ENCODE results near the gene HDAC6. TPM values are rescaled to one million over a fixed set of nuclear protein-coding genes. Genes with fewer than 3 reads are reported as not detected.

HDAC6 gene
- total RNA-seq, 1 experiment from 2014 or later: 79.9 TPM

DNA sequence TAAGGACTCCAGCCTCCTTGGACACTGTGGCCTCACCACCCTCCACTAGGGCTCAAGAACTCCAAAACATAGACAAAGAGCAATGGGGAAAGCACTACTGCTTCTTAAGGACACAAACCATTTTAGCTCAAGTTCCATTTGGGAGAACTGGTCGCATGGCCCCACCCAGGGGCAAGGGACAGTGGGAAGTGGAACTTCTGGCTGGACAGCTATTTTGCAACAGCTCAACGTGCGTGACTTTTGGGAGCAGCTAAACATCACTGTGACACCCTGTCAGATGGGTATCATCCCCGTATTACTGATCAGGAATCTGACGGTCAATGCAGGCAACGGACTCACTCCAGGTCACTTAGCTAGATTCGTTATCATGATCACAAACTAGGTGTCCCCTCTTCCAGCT lies 49.4 kb upstream of the HDAC6 start:
- POLR2A ChIA-PET: no interaction called here
- DNase-seq (ENCODE audit: low read depth, low spot score) (no peak), ATAC-seq (no peak)
- Histone ChIP-seq H4K20me1 (ENCODE audit: insufficient read depth) (no peaks in the 10 kb centered on the region), H2AFZ (ENCODE audit: low read depth, low read length, poor library complexity, severe bottlenecking) (no peak overlapping the region), H3K9me2 (ENCODE audit: insufficient read depth) (no peaks in the 10 kb centered on the region), H3K9ac (ENCODE audit: low read length) (no peak overlapping the region), H3K27ac (ENCODE audit: low read depth, low read length) (no peak overlapping the region), H3K27me3 (ENCODE audit: insufficient read depth, low read length) (no peaks in the 10 kb centered on the region), H3K79me2 (ENCODE audit: insufficient read depth, low read length) (no peaks in the 10 kb centered on the region), H3K4me3 (replicated peaks in 1 of 2; ENCODE audit: low read depth in 1 of 2, low read length in 2 of 2) (no peak overlapping the region), H3K4me1 (ENCODE audit: control insufficient read depth in 1 of 2, insufficient read depth in 2 of 2, low read length in 2 of 2) (no peaks in the 10 kb centered on the region), H3K9me3 (ENCODE audit: control insufficient read depth in 1 of 2, insufficient read depth in 1 of 2, low read depth in 1 of 2, low read length in 2 of 2) (no peaks in the 10 kb centered on the region), H3K4me2 (ENCODE audit: low read length) (no peak overlapping the region), H3K36me3 (ENCODE audit: control insufficient read depth in 1 of 2, insufficient read depth in 2 of 2, low read length in 2 of 2) (no peaks in the 10 kb centered on the region)
- intact Hi-C loops (cut with micrococcal nuclease): no loop called here
- RAD21 ChIA-PET (ENCODE audit: low non-redundant PET in 1 of 2, low total read pairs in 2 of 2, uncharacterized antibody in 2 of 2, unreplicated experiment in 2 of 2): no interaction called here
- no TSS peak for BruUV-seq (replicated peaks)
- CTCF ChIA-PET: no interaction called here
- no peak for TF ChIP-seq POLR2A (IDR thresholded peaks at IDR 0.05; ENCODE audit: borderline replicate concordance, extremely low read depth, insufficient read depth, insufficient read length)
- no peak for TF ChIP-seq ZNF274 (IDR thresholded peaks at IDR 0.05; ENCODE audit: low read depth, low read length)
- TF ChIP-seq SIN3A (IDR thresholded peaks at IDR 0.05; ENCODE audit: low read depth): no peak
- no peak for TF ChIP-seq EZH2phosphoT487 (IDR thresholded peaks at IDR 0.05; ENCODE audit: borderline replicate concordance)
- TF ChIP-seq EZH2 (IDR thresholded peaks at IDR 0.05): no peak
- TF ChIP-seq, protein P1, sequence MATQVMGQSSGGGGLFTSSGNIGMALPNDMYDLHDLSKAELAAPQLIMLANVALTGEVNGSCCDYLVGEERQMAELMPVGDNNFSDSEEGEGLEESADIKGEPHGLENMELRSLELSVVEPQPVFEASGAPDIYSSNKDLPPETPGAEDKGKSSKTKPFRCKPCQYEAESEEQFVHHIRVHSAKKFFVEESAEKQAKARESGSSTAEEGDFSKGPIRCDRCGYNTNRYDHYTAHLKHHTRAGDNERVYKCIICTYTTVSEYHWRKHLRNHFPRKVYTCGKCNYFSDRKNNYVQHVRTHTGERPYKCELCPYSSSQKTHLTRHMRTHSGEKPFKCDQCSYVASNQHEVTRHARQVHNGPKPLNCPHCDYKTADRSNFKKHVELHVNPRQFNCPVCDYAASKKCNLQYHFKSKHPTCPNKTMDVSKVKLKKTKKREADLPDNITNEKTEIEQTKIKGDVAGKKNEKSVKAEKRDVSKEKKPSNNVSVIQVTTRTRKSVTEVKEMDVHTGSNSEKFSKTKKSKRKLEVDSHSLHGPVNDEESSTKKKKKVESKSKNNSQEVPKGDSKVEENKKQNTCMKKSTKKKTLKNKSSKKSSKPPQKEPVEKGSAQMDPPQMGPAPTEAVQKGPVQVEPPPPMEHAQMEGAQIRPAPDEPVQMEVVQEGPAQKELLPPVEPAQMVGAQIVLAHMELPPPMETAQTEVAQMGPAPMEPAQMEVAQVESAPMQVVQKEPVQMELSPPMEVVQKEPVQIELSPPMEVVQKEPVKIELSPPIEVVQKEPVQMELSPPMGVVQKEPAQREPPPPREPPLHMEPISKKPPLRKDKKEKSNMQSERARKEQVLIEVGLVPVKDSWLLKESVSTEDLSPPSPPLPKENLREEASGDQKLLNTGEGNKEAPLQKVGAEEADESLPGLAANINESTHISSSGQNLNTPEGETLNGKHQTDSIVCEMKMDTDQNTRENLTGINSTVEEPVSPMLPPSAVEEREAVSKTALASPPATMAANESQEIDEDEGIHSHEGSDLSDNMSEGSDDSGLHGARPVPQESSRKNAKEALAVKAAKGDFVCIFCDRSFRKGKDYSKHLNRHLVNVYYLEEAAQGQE (IDR thresholded peaks at IDR 0.05; ENCODE audit: low read depth): no peak
- no peak for TF ChIP-seq SP1 (IDR thresholded peaks at IDR 0.05; ENCODE audit: low read depth)
- TF ChIP-seq TCF7L2 (IDR thresholded peaks at IDR 0.05; ENCODE audit: borderline replicate concordance, extremely low read depth, insufficient read depth, insufficient read length): no peak
- no peak for TF ChIP-seq CEBPB (IDR thresholded peaks at IDR 0.05; ENCODE audit: low read depth)
- no peak for TF ChIP-seq YY1 (IDR thresholded peaks at IDR 0.05; ENCODE audit: extremely low read depth, insufficient replicate concordance, low read depth, low read length)
- no peak for TF ChIP-seq FOSL1 (IDR thresholded peaks at IDR 0.05; ENCODE audit: low read depth)
- TF ChIP-seq, protein P2, sequence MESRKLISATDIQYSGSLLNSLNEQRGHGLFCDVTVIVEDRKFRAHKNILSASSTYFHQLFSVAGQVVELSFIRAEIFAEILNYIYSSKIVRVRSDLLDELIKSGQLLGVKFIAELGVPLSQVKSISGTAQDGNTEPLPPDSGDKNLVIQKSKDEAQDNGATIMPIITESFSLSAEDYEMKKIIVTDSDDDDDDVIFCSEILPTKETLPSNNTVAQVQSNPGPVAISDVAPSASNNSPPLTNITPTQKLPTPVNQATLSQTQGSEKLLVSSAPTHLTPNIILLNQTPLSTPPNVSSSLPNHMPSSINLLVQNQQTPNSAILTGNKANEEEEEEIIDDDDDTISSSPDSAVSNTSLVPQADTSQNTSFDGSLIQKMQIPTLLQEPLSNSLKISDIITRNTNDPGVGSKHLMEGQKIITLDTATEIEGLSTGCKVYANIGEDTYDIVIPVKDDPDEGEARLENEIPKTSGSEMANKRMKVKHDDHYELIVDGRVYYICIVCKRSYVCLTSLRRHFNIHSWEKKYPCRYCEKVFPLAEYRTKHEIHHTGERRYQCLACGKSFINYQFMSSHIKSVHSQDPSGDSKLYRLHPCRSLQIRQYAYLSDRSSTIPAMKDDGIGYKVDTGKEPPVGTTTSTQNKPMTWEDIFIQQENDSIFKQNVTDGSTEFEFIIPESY (IDR thresholded peaks at IDR 0.05; ENCODE audit: extremely low read depth, insufficient replicate concordance, low read length): no peak
